Measurements from ENCODE around the gene KCNMB1. TPM values are rescaled to one million over a fixed set of nuclear protein-coding genes. Genes with fewer than 3 reads are reported as not detected.

The KCNMB1 gene
- polyA plus RNA-seq, 1 donor from 2014 or later, result not detected

DNA sequence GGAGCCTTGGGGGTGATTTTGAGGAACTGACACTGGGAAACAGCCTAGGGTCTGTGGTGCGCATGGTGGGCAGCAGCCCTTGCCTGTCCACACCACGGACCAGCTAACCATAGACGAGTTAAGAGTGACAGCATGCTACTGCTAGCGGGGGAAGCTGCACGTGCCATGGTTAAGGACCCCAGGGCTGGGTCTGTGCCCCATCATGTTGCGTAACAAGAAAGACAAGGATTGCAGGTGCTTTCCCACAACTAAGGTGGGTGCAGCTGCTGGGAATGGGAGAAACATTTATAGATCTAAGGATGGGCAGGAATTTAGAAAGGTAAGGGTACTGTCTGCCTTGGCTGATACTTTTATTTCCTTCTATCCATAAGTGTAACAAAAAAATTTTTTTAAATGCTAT lies 17.9 kb upstream of the KCNMB1 start:
- Histone ChIP-seq H3K79me2 (replicated peaks; ENCODE audit: insufficient read depth, low read length) (no peaks in the 10 kb centered on the region), H3K36me3 (ENCODE audit: insufficient read depth, low read length) (no peaks in the 10 kb centered on the region)
- no peak for TF ChIP-seq MXI1 (conservative IDR thresholded peaks at IDR 0.05; ENCODE audit: poor library complexity, severe bottlenecking)
- no peak for TF ChIP-seq RAD21 (conservative IDR thresholded peaks at IDR 0.05)

GRCh38 chr5:170405817-170406216 lies 16.6 kb upstream of the KCNMB1 start:
- Histone ChIP-seq H2AFZ (ENCODE audit: low read depth, low read length) (no peak overlapping the region), H3K4me2 (ENCODE audit: low read length) (no peak overlapping the region), H3F3A (ENCODE audit: insufficient read depth, low read length, poor library complexity, severe bottlenecking) (no peaks in the 10 kb centered on the region), H3K27ac (ENCODE audit: low read length) (no peak overlapping the region), H3K4me3 (ENCODE audit: low read length) (no peak overlapping the region), H3K9me2 (ENCODE audit: insufficient read depth, low read length) (no peaks in the 10 kb centered on the region), H3K9ac (ENCODE audit: low read length) (no peak overlapping the region), H3K36me3 (ENCODE audit: insufficient read depth, low read length) (no peaks in the 10 kb centered on the region), H3K79me2 (replicated peaks; ENCODE audit: insufficient read depth, low read length) (no peaks in the 10 kb centered on the region), H3K27me3 (ENCODE audit: insufficient read depth, low read depth, low read length) (no peaks in the 10 kb centered on the region), H4K20me1 (ENCODE audit: insufficient read depth) (no peaks in the 10 kb centered on the region), H3K9me3 (ENCODE audit: low read length) (no peaks in the 10 kb centered on the region)
- TF ChIP-seq SMC3 (conservative IDR thresholded peaks at IDR 0.05; ENCODE audit: poor library complexity) (no peak), EZH2 (IDR thresholded peaks at IDR 0.05; ENCODE audit: borderline replicate concordance, insufficient read depth, low read length, poor library complexity, severe bottlenecking) (no peak), RAD21 (conservative IDR thresholded peaks at IDR 0.05) (no peak), TAF1 (IDR thresholded peaks at IDR 0.05; ENCODE audit: low read depth) (no peak), EP300 (conservative IDR thresholded peaks at IDR 0.05; ENCODE audit: poor library complexity, severe bottlenecking) (no peak), POLR2AphosphoS5 (IDR thresholded peaks at IDR 0.05) (no peak), MXI1 (conservative IDR thresholded peaks at IDR 0.05; ENCODE audit: poor library complexity, severe bottlenecking) (no peak)
- TF ChIP-seq, protein P1, sequence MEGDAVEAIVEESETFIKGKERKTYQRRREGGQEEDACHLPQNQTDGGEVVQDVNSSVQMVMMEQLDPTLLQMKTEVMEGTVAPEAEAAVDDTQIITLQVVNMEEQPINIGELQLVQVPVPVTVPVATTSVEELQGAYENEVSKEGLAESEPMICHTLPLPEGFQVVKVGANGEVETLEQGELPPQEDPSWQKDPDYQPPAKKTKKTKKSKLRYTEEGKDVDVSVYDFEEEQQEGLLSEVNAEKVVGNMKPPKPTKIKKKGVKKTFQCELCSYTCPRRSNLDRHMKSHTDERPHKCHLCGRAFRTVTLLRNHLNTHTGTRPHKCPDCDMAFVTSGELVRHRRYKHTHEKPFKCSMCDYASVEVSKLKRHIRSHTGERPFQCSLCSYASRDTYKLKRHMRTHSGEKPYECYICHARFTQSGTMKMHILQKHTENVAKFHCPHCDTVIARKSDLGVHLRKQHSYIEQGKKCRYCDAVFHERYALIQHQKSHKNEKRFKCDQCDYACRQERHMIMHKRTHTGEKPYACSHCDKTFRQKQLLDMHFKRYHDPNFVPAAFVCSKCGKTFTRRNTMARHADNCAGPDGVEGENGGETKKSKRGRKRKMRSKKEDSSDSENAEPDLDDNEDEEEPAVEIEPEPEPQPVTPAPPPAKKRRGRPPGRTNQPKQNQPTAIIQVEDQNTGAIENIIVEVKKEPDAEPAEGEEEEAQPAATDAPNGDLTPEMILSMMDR (IDR thresholded peaks at IDR 0.05; ENCODE audit: poor library complexity, severe bottlenecking), result no peak
- TF ChIP-seq, protein P2, sequence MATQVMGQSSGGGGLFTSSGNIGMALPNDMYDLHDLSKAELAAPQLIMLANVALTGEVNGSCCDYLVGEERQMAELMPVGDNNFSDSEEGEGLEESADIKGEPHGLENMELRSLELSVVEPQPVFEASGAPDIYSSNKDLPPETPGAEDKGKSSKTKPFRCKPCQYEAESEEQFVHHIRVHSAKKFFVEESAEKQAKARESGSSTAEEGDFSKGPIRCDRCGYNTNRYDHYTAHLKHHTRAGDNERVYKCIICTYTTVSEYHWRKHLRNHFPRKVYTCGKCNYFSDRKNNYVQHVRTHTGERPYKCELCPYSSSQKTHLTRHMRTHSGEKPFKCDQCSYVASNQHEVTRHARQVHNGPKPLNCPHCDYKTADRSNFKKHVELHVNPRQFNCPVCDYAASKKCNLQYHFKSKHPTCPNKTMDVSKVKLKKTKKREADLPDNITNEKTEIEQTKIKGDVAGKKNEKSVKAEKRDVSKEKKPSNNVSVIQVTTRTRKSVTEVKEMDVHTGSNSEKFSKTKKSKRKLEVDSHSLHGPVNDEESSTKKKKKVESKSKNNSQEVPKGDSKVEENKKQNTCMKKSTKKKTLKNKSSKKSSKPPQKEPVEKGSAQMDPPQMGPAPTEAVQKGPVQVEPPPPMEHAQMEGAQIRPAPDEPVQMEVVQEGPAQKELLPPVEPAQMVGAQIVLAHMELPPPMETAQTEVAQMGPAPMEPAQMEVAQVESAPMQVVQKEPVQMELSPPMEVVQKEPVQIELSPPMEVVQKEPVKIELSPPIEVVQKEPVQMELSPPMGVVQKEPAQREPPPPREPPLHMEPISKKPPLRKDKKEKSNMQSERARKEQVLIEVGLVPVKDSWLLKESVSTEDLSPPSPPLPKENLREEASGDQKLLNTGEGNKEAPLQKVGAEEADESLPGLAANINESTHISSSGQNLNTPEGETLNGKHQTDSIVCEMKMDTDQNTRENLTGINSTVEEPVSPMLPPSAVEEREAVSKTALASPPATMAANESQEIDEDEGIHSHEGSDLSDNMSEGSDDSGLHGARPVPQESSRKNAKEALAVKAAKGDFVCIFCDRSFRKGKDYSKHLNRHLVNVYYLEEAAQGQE (IDR thresholded peaks at IDR 0.05; ENCODE audit: borderline replicate concordance), result no peak

More for the DNA sequence above, 17.9 kb upstream of the KCNMB1 start:
- Histone ChIP-seq H3F3A (ENCODE audit: insufficient read depth, low read length, poor library complexity, severe bottlenecking) (no peaks in the 10 kb centered on the region), H3K9me3 (ENCODE audit: low read length) (no peaks in the 10 kb centered on the region), H3K4me2 (ENCODE audit: low read length) (no peak overlapping the region), H4K20me1 (ENCODE audit: insufficient read depth) (no peaks in the 10 kb centered on the region), H3K4me3 (ENCODE audit: low read length) (no peak overlapping the region), H3K27ac (ENCODE audit: low read length) (no peak overlapping the region), H3K9ac (ENCODE audit: low read length) (no peak overlapping the region), H2AFZ (ENCODE audit: low read depth, low read length) (no peak overlapping the region), H3K27me3 (ENCODE audit: insufficient read depth, low read depth, low read length) (no peaks in the 10 kb centered on the region), H3K9me2 (ENCODE audit: insufficient read depth, low read length) (no peaks in the 10 kb centered on the region)

DNA sequence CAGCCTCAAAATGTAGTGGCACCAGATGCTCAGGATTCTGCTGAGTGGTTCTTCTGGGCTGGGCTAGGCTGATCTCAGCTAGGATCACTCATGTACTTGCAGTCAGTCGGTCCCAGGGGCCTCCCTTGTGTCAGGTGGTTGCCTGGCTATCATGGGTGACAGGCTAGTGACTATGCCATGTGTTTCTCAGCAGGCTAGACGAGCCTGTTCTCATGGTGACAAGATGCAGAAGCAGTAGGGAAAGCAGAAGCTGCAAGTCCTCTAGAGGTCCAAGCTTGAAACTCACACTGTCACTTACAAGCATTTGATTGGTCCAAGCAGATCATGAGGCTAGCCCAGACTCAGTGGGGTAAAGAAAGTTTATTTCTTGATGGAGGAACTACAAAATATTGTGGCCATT lies 15.2 kb upstream of the KCNMB1 start:
- Histone ChIP-seq H2AFZ (ENCODE audit: low read depth, low read length) (no peak overlapping the region), H3F3A (ENCODE audit: insufficient read depth, low read length, poor library complexity, severe bottlenecking) (no peaks in the 10 kb centered on the region), H3K4me3 (ENCODE audit: low read length) (no peak overlapping the region), H3K27ac (ENCODE audit: low read length) (no peak overlapping the region), H3K9me3 (ENCODE audit: low read length) (no peaks in the 10 kb centered on the region), H3K4me2 (ENCODE audit: low read length) (no peak overlapping the region), H3K36me3 (ENCODE audit: insufficient read depth, low read length) (no peaks in the 10 kb centered on the region), H3K79me2 (replicated peaks; ENCODE audit: insufficient read depth, low read length) (no peaks in the 10 kb centered on the region), H3K9me2 (ENCODE audit: insufficient read depth, low read length) (no peaks in the 10 kb centered on the region), H4K20me1 (ENCODE audit: insufficient read depth) (no peaks in the 10 kb centered on the region), H3K9ac (ENCODE audit: low read length) (no peak overlapping the region), H3K27me3 (ENCODE audit: insufficient read depth, low read depth, low read length) (no peaks in the 10 kb centered on the region)
- TF ChIP-seq SMC3 (conservative IDR thresholded peaks at IDR 0.05; ENCODE audit: poor library complexity), result no peak
- no peak for TF ChIP-seq TAF1 (IDR thresholded peaks at IDR 0.05; ENCODE audit: low read depth)
- no peak for TF ChIP-seq MXI1 (conservative IDR thresholded peaks at IDR 0.05; ENCODE audit: poor library complexity, severe bottlenecking)
- TF ChIP-seq, protein P2 (IDR thresholded peaks at IDR 0.05; ENCODE audit: borderline replicate concordance), result no peak
- TF ChIP-seq, protein P1 (IDR thresholded peaks at IDR 0.05; ENCODE audit: poor library complexity, severe bottlenecking), result no peak
- no peak for TF ChIP-seq EP300 (conservative IDR thresholded peaks at IDR 0.05; ENCODE audit: poor library complexity, severe bottlenecking)
- no peak for TF ChIP-seq POLR2AphosphoS5 (IDR thresholded peaks at IDR 0.05)
- no peak for TF ChIP-seq RAD21 (conservative IDR thresholded peaks at IDR 0.05)
- no peak for TF ChIP-seq EZH2 (IDR thresholded peaks at IDR 0.05; ENCODE audit: borderline replicate concordance, insufficient read depth, low read length, poor library complexity, severe bottlenecking)
